Effector memory CD8-positive, alpha-beta T cell (primary cell): ENCODE results near the gene FRY.

ENCODE experiments used
- ATAC-seq: fragments of 150-1000 bp; cut with Tn5 transposase; replicated peaks from 2 replicates; pipeline ENCODE4 v1.10.0; 2021; ENCODE audit warnings: mild to moderate bottlenecking, moderate library complexity
- DNase-seq, 3 experiments: peaks; one replicate each; pipeline ENCODE4 v3.0.0; 2021
- H3K27ac Mint-ChIP-seq, 2 donors: one replicate each; pipeline ENCODE4 v1.8.0; 2022; ENCODE audit warnings: mild to moderate bottlenecking in 2 of 2, mixed read lengths in 2 of 2, moderate library complexity in 2 of 2
- H3K27me3 Mint-ChIP-seq, 2 donors: one replicate each; pipeline ENCODE4 v1.8.0; 2022; ENCODE audit warnings: mixed read lengths in 2 of 2
- H3K36me3 Mint-ChIP-seq: one replicate; pipeline ENCODE4 v1.8.0; 2022; ENCODE audit warnings: mild to moderate bottlenecking, moderate library complexity, mixed read lengths; ENCODE audit not compliant: insufficient read depth
- H3K4me1 Mint-ChIP-seq, 2 donors: one replicate each; pipeline ENCODE4 v1.8.0; 2022; ENCODE audit warnings: low read depth in 2 of 2, mixed read lengths in 2 of 2
- H3K4me3 Mint-ChIP-seq, 2 donors: one replicate each; pipeline ENCODE4 v1.8.0; 2022; ENCODE audit warnings: mild to moderate bottlenecking in 2 of 2, mixed read lengths in 2 of 2, moderate library complexity in 2 of 2
- H3K9me3 Mint-ChIP-seq, 2 donors: one replicate each; pipeline ENCODE4 v1.8.0; 2022; ENCODE audit warnings: mixed read lengths in 2 of 2

The FRY gene

DNA sequence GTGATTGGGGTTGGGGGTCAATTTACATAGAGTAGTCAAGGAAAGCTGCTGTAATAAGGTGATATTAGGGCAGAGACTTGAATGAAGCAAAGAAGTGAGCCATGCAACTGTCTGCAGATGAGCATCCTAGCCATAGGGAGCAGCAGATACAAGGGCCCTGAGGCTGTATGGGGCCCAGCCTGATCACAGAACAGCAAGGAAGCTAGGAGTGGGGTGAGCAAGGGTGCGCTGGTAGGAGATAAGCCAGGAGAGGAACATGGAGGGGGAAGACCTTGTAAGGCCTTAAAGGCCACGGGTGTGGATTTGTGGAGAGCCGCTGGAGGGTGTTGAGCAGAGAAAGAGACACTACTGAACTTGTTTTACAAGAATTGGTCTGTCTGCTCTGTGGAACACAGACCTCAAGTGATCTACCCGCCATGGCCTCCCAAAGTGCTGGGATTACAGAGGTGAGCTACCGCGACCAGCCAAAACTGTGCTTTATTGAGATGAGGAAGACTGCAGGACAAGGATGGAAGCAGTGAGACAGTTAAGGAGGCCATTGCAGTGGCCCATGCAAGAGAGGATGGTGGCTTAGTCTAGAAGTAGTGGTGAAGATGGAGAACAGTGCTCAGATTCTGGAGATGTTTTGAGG lies 190.6 kb downstream of the FRY start:
- Mint-ChIP-seq H3K27me3 (peaks cover 0 to 12% of the 10 kb centered on the region in 2 donors), H3K4me3 (no peak overlapping the region)
- ATAC-seq: no peak

DNA sequence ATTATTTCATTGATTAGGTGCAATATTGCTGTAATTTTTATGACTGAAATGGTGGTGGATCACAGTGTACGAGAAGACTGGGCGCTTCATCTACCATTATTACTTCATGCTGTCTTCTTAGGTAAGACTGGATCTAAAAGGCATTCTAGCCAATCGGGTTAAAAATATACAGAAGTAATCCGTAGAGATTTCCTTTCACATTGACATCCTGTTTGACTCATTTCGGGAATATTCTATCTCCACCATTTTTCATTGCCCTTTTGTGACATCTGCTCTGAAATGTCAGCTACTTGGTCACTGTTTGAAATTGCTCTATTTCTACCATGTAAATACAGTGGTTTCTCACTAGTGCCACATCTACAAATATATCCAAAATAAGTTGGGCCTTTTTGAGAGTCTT lies 193.3 kb downstream of the FRY start:
- H3K4me1 Mint-ChIP-seq: no peaks in the 10 kb centered on the region
- ATAC-seq: no peak
- no peak for DNase-seq
- H3K27ac Mint-ChIP-seq: no peak overlapping the region
- peaks cover 0 to 12% of the 10 kb centered on the region in 2 donors for H3K27me3 Mint-ChIP-seq
- H3K4me3 Mint-ChIP-seq: no peak overlapping the region
- no peaks in the 10 kb centered on the region for H3K36me3 Mint-ChIP-seq
- H3K9me3 Mint-ChIP-seq: no peaks in the 10 kb centered on the region

More for the DNA sequence above, 190.6 kb downstream of the FRY start:
- no peak for DNase-seq
- Mint-ChIP-seq H3K4me1 (no peaks in the 10 kb centered on the region), H3K36me3 (no peaks in the 10 kb centered on the region), H3K9me3 (no peaks in the 10 kb centered on the region), H3K27ac (no peak overlapping the region)

DNA sequence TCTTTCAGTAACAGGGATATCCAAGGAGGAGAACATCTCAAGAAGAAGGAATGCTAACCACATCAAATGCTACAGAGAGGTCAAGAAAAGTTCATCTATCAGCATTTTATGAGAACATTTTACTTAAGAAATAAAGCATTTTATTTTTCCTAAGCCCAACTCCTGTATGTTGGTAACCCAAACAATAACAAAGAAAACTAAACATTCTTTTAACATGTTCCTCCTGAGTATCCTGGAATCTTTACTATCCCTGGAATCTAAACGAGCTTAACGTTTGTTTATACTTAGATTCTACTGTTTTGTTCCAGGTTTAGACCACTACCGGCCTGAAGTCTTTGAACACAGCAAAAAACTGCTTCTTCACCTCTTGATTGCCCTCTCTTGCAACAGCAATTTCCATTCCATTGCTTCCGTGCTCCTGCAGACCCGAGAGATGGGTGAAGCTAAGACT lies 193.9 kb downstream of the FRY start:
- Mint-ChIP-seq H3K4me1 (no peaks in the 10 kb centered on the region), H3K4me3 (no peak overlapping the region), H3K27me3 (peaks cover 0 to 12% of the 10 kb centered on the region in 2 donors), H3K27ac (no peak overlapping the region), H3K9me3 (no peaks in the 10 kb centered on the region), H3K36me3 (no peaks in the 10 kb centered on the region)
- ATAC-seq (no peak), DNase-seq (no peak)

DNA sequence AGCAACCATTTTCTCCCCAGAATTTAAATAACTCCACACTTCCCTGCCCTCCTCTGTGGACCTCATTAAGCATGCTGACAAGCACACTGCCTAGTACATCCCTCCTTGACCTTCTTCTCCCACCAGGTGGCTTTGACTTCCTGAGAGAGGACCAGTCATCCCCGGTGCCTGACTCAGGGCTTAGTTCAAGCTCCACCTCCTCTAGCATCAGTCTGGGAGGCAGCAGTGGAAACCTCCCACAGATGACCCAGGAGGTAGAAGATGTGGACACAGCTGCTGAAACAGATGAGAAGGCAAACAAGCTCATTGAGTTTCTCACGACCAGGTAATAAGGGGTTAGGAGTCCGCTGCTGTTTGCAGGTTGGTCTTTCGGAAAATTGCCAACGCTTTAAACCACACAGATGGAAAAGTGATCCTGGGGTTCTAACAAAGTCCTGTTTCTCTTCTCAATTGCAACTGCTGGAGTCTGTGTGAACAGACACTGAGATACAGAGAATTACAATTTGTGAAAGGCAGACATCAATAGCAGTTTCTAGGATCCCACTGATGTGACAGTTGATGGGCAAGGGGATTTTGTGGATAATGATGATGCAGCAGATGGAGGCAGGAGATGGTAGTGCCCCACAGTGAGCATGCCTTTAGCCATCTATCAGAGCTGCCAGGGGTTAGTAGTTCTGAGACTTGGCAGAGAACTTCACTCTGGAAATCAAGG lies 196.9 kb downstream of the FRY start:
- no peak for ATAC-seq
- peaks cover 0 to 17% of the 10 kb centered on the region in 2 donors for H3K27me3 Mint-ChIP-seq
- H3K4me1 Mint-ChIP-seq: no peaks in the 10 kb centered on the region
- no peaks in the 10 kb centered on the region for H3K36me3 Mint-ChIP-seq
- no peak for DNase-seq
- no peak overlapping the region for H3K27ac Mint-ChIP-seq
- H3K4me3 Mint-ChIP-seq: no peak overlapping the region
- H3K9me3 Mint-ChIP-seq: no peaks in the 10 kb centered on the region

DNA sequence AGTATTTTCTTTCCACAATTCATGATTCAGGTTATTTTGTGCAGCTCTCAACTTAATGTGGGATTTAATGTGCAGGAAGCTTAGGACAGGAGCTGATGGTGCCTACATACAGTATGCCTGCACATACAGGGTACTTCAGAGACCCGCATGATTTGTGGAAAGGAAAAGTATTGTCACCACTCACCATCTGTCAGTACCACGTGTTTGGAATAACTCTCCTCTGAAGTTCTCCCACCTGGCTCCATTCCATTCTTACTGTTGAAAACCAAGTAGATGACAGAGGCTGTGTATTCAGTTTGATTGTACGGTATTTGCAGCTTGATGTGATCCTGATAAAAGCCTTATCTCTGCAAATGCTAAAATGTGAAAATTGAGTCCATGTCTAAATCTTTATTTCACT lies 197.9 kb downstream of the FRY start:
- Mint-ChIP-seq H3K4me1 (no peaks in the 10 kb centered on the region), H3K4me3 (no peak overlapping the region), H3K9me3 (no peaks in the 10 kb centered on the region), H3K27me3 (peaks cover 0 to 17% of the 10 kb centered on the region in 2 donors), H3K36me3 (no peaks in the 10 kb centered on the region), H3K27ac (no peak overlapping the region)
- DNase-seq: no peak
- no peak for ATAC-seq

DNA sequence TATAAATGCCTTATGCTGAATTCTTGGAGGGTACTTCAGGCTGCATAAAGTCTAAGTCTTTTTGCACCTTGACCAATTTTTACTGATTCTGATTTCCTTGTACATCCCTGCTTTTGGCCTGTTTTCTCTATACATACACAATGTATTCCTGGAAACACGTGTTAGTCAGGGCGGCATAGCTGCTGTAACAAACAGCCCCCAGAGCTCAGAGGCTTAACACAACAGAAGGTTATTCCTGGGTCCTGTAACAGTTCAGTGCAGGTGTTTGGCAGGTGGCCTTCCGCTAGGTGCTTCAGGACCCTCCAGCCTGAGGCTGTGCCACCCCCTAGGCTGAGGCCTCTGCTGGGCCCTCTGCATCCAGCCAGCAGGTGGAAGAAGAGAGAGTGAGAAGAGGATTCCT lies 200.7 kb downstream of the FRY start:
- peaks cover 0 to 5% of the 10 kb centered on the region in 2 donors for H3K27me3 Mint-ChIP-seq
- ATAC-seq: no peak
- no peak overlapping the region for H3K27ac Mint-ChIP-seq
- H3K9me3 Mint-ChIP-seq: no peaks in the 10 kb centered on the region
- H3K4me3 Mint-ChIP-seq: no peak overlapping the region
- H3K36me3 Mint-ChIP-seq: peaks cover 2% of the 10 kb centered on the region
- no peak for DNase-seq
- peaks cover 0 to 3% of the 10 kb centered on the region in 2 donors for H3K4me1 Mint-ChIP-seq

DNA sequence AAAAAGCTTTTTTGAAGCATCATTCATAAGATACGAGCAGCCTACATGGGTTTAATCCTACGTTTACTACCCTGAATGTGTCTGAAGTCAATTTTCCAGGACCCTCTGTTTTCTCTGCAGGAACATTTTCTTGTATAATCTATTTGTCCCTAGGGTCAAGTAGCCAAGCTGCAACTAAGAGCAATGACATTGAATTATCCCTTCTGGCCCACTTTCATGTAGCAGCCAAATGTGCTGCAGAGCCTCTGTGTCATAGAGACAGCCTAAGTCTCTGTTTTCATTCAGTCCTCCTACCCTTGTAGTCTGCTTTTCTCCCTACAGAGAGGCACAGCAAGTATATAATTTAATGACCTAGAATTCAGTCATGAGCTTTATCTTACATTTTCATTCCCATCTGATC lies 201.5 kb downstream of the FRY start:
- ATAC-seq (no peak), DNase-seq (no peak)
- Mint-ChIP-seq H3K9me3 (no peaks in the 10 kb centered on the region), H3K4me1 (peaks cover 0 to 3% of the 10 kb centered on the region in 2 donors), H3K27me3 (peaks cover 0 to 5% of the 10 kb centered on the region in 2 donors), H3K36me3 (peaks cover 5% of the 10 kb centered on the region), H3K4me3 (no peak overlapping the region), H3K27ac (no peak overlapping the region)

DNA sequence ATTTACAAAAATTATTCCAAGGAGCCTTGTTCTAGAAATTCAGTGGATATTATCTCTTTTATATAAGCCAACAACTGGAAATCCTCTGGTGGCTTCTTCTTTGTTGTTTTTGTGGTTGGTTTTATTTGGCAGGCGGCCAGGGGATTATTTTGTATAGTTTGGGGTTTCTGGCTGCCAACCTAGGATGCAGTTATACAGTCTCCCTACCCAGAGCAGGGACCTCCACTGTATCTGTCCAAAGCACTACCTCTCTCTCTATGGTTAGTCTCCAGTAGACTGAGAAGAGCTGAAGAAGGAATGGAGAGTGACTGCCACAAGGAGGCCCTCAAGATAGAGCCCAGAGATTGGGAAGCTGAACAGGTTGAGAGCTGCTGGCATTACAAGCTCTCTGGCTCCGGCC lies 203.3 kb downstream of the FRY start:
- peaks cover 0 to 10% of the 10 kb centered on the region in 2 donors for H3K27me3 Mint-ChIP-seq
- no peak overlapping the region for H3K4me3 Mint-ChIP-seq
- no peak for ATAC-seq
- H3K36me3 Mint-ChIP-seq: peaks cover 15% of the 10 kb centered on the region
- H3K9me3 Mint-ChIP-seq: no peaks in the 10 kb centered on the region
- H3K27ac Mint-ChIP-seq: no peak overlapping the region
- peak in 1 of 3 experiments; percentile 4 for DNase-seq
- peaks cover 0 to 3% of the 10 kb centered on the region in 2 donors for H3K4me1 Mint-ChIP-seq

DNA sequence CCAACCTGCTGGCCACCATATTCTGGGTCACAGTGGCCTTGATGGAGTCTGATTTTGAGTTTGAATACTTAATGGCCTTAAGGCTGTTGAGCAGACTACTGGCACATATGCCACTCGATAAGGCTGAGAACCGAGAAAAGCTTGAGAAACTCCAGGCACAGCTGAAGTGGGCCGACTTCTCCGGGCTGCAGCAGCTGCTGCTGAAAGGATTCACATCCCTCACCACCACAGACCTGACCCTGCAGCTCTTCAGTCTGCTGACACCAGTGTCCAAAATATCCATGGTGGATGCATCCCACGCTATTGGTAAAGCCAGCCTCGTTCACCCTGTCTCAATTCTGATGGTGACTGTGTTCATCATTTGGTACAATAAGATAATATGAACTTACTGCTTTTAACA lies 206.1 kb downstream of the FRY start:
- no peaks in the 10 kb centered on the region for H3K9me3 Mint-ChIP-seq
- peaks cover 0 to 3% of the 10 kb centered on the region in 2 donors for H3K4me1 Mint-ChIP-seq
- DNase-seq (no peak), ATAC-seq (no peak)
- peaks cover 15% of the 10 kb centered on the region for H3K36me3 Mint-ChIP-seq
- H3K27me3 Mint-ChIP-seq: peaks cover 0 to 5% of the 10 kb centered on the region in 2 donors
- H3K4me3 Mint-ChIP-seq: no peak overlapping the region
- H3K27ac Mint-ChIP-seq: no peak overlapping the region

DNA sequence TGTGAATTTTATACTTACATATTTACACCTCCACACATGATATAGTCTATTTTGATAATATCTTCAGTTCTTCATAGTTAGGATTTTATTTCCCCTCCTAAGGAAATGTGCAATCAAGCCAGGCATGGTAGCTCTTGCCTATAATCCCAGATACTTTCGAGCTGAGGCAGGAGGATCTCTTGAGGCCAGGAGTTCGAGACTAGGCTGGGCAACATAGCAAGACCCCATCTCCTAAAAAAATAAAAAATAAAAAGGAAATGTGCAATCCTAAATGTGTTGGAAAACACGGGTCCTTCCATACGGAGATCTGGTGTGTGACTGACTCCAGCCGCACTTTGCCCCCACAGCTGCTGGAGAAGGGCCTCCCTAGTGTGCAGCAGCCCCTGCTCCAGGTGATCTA lies 212.1 kb downstream of the FRY start:
- DNase-seq (no peak), ATAC-seq (no peak)
- peaks cover 8% of the 10 kb centered on the region for H3K36me3 Mint-ChIP-seq
- H3K27ac Mint-ChIP-seq: no peak overlapping the region
- H3K4me1 Mint-ChIP-seq: peaks cover 0 to 2% of the 10 kb centered on the region in 2 donors
- H3K9me3 Mint-ChIP-seq: no peaks in the 10 kb centered on the region
- H3K27me3 Mint-ChIP-seq: peaks cover 0 to 10% of the 10 kb centered on the region in 2 donors
- no peak overlapping the region for H3K4me3 Mint-ChIP-seq

DNA sequence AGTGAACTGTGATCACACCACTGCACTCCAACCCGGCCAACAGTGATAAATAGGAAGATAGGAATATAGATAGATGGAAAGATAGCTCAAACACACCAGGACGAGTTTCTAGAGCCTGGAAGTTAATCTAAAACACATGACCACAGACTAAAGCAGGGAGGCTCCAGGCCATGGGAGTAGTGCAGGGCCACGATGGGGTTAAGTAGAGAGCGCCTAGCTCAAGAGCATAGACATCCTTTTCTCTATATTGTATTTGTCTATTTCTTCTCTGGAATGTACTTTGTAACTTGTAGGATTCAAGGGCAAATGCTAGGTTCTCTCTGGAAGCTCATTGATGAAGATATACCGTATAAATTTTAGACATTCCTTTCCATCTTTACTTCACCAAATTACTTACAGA lies 214.0 kb downstream of the FRY start:
- Mint-ChIP-seq H3K27ac (no peak overlapping the region), H3K4me3 (no peak overlapping the region), H3K4me1 (peaks cover 0 to 2% of the 10 kb centered on the region in 2 donors), H3K36me3 (peaks cover 4% of the 10 kb centered on the region), H3K27me3 (peaks cover 0 to 5% of the 10 kb centered on the region in 2 donors), H3K9me3 (no peaks in the 10 kb centered on the region)
- ATAC-seq (no peak), DNase-seq (no peak)

DNA sequence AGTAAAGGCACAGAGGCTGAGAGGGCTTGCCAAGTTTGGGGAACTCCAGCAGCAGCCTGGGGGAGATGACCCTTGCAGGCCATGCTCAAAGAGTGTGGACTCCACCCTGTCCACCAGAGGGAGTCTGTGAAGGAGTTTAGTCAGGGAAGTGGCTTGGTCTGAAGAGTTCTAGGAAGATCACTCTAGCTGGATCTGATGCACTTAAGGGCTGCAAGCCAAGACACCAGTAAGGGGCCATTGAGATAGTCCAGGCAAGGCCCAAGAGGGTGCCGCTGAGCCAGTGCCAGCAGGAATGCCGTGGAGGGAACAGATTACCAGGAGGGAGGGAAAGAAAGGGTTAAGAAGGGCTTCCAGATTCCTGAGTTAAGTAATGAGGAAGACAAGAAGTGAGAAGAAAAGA lies 214.9 kb downstream of the FRY start:
- Mint-ChIP-seq H3K4me1 (peaks cover 0 to 2% of the 10 kb centered on the region in 2 donors), H3K4me3 (no peak overlapping the region), H3K9me3 (no peaks in the 10 kb centered on the region), H3K36me3 (peaks cover 4% of the 10 kb centered on the region), H3K27me3 (peaks cover 0 to 5% of the 10 kb centered on the region in 2 donors), H3K27ac (no peak overlapping the region)
- ATAC-seq: peak; percentile 45
- DNase-seq: peak in 1 of 3 experiments; percentile 11

DNA sequence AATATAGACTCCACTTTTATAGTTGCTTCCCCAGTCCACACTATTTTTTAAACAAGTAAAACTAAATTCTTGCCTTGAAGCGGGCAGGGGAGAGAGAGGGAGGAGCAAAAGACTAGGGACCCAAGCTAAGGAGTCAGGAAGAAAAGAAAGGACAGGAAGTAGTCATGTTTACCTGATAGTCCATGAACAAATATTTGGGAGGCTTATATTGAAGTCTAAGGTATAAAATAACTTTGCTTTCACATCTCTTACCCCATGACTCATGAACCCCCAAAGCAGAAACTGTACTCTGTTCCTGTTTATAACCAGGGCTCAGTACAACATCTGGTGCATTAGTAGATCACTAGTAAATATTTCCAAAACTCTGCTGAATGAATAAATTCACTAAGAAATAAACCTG lies 216.3 kb downstream of the FRY start:
- ATAC-seq (no peak), DNase-seq (no peak)
- Mint-ChIP-seq H3K4me3 (no peak overlapping the region), H3K27me3 (peaks cover 0 to 5% of the 10 kb centered on the region in 2 donors), H3K4me1 (peaks cover 0 to 2% of the 10 kb centered on the region in 2 donors), H3K27ac (no peak overlapping the region), H3K9me3 (no peaks in the 10 kb centered on the region), H3K36me3 (peaks cover 4% of the 10 kb centered on the region)

DNA sequence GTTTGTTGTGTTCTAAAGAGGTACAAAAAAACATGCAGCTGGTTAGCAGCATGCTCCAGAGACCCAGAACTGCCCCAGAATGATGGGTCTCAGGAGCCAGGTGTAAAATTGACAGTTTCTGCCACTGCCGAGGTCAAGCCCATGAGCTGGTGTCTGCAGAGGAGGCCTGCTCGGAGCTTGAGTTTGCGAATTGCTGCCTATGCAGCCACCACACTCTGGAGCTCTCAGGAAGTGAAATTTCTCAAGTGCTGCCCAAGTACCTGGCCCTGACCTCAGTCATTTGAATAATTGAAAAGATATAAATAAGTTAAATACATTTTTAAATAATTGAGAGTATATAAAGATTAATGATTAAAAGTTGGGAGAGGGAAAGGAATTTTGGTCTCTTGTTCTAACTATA lies 217.2 kb downstream of the FRY start:
- H3K9me3 Mint-ChIP-seq: no peaks in the 10 kb centered on the region
- no peak overlapping the region for H3K4me3 Mint-ChIP-seq
- ATAC-seq (no peak), DNase-seq (no peak)
- peaks cover 0 to 2% of the 10 kb centered on the region in 2 donors for H3K4me1 Mint-ChIP-seq
- no peak overlapping the region for H3K27ac Mint-ChIP-seq
- peaks cover 0 to 5% of the 10 kb centered on the region in 2 donors for H3K27me3 Mint-ChIP-seq
- H3K36me3 Mint-ChIP-seq: peaks cover 4% of the 10 kb centered on the region
